ENCODE results near the gene KLF13. TPM values are rescaled to one million over a fixed set of nuclear protein-coding genes. Genes with fewer than 3 reads are reported as not detected.
A peak's percentile ranks its signal among the peaks of the same experiment; 100 is the strongest.

KLF13 gene
- polyA plus RNA-seq, 2 donors = 9.0 to 20.9 TPM

DNA sequence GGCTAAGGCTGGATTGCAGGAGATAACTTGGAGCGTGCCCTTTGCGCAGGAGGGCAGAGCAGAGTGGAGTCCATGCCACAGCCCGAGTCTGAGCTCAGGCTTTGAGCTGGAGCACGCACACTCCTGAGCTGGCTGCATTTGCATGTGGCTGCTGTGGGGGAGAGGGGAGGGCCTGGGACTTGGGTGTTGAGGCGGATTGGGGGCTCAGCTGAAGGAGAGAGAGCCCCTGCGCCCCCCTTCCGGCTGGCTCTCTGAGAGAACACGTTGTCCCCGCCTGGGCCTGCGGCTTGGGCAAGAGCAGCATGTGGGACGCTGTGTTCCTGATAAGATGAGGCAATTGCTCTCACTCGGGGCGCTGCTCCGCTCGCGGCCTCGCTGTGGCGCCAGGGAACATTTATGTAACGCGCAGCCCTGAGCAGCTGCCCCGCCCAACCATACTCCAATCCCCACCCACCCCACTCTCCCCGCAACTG is 39.1 kb downstream of the KLF13 start:
- H3K27me3 ChIP-seq (ENCODE audit: control insufficient read depth in 1 of 2, insufficient read depth in 2 of 2, low read length in 2 of 2) = no peaks in the 10 kb centered on the region
- H3K4me3 ChIP-seq (ENCODE audit: low read depth in 1 of 2, low read length in 2 of 2) = peak overlapping the region; percentile 8 to 22
- H3K4me1 ChIP-seq (ENCODE audit: control insufficient read depth in 2 of 2, insufficient read depth in 2 of 2, low read length in 1 of 2) = peaks cover 20 to 40% of the 10 kb centered on the region in 2 donors
- 11 to 14% methylated on average over 22 of the region's 22 CpGs for WGBS, 2 donors
- no peaks in the 10 kb centered on the region for H3K36me3 ChIP-seq (ENCODE audit: control insufficient read depth in 2 of 2, insufficient read depth in 2 of 2, low read length in 1 of 2)
- H3K27ac ChIP-seq (ENCODE audit: low read depth in 2 of 2, low read length in 1 of 2) = peak overlapping the region; percentile 94
- H3K9me3 ChIP-seq (ENCODE audit: control insufficient read depth in 2 of 2, insufficient read depth in 1 of 2, low read depth in 1 of 2, low read length in 1 of 2) = no peaks in the 10 kb centered on the region

DNA sequence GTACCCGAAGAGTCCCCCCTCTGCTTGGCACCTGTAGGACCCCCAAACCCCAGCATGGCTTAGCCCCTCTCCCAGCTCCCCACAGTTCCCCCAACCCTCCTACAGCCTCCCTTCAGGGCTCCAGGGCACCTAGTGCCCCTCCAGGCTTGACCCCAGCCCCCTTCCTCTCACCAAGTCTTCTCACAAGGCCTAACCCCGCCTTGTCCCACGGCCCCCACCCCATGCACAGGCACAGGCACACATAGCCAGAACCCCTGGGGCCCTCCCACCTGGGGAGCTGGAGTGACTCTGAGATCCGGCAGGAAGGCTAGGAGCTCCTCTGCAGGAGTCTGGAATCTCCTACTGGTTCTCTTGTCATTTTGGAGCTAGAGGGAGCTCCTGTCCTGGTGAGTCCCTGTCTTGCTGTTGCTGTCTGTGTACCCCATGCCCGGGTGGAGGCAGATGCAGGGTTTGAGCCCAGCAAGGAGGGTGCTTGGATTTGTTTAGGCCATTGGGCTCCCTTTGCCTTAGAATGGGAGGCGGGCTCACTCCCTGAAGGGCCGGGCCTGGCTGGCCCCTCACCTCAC is 39.6 kb downstream of the KLF13 start:
- Histone ChIP-seq H3K4me1 (ENCODE audit: control insufficient read depth in 2 of 2, insufficient read depth in 2 of 2, low read length in 1 of 2) (peaks cover 16 to 35% of the 10 kb centered on the region in 2 donors), H3K27me3 (ENCODE audit: control insufficient read depth in 1 of 2, insufficient read depth in 2 of 2, low read length in 2 of 2) (no peaks in the 10 kb centered on the region), H3K27ac (ENCODE audit: low read depth in 2 of 2, low read length in 1 of 2) (peak overlapping the region; percentile 88 to 92), H3K4me3 (ENCODE audit: low read depth in 1 of 2, low read length in 2 of 2) (peak overlapping the region; percentile 8 to 22), H3K36me3 (ENCODE audit: control insufficient read depth in 2 of 2, insufficient read depth in 2 of 2, low read length in 1 of 2) (no peaks in the 10 kb centered on the region), H3K9me3 (ENCODE audit: control insufficient read depth in 2 of 2, insufficient read depth in 1 of 2, low read depth in 1 of 2, low read length in 1 of 2) (no peaks in the 10 kb centered on the region)
- WGBS, 2 donors = 47 to 52% methylated on average over 7 of the region's 7 CpGs

DNA sequence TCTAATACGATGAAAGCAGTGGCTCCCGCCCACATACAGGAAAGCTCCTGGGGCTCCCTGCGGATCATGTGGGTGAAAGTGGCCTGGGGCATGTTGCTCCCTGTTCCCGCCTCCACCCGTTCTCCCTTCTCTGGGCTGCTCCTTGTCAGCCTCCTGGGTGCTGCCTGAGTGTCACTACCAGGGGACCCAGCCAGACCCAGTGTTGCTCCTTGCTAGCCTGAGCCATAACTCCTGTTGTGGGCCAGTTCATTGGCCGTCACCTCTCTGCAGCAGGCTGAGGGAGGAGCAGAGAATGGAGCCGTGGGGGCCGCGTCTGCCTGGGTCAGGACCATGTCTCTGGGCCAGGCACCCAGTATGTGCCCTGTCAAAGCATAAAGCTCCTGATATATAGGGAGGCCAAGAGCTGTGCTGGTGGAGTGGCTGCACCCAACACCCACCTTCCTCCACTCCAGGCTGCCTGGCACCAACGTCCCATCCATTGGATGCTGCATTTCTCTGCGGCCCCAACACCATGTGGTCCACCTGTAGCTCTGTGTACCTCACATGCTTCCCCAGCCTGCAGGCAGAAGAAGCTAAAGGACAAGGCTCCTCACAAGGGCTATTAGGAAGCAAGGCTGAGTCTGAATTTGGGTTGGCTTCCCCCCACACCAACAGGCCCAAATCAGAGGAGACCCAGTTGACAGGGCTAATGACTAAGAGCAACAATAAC is 40.5 kb downstream of the KLF13 start:
- Histone ChIP-seq H3K36me3 (ENCODE audit: control insufficient read depth in 2 of 2, insufficient read depth in 2 of 2, low read length in 1 of 2) (peaks cover 0 to 3% of the 10 kb centered on the region in 2 donors), H3K4me1 (ENCODE audit: control insufficient read depth in 2 of 2, insufficient read depth in 2 of 2, low read length in 1 of 2) (peaks cover 11 to 28% of the 10 kb centered on the region in 2 donors), H3K4me3 (ENCODE audit: low read depth in 1 of 2, low read length in 2 of 2) (no peak overlapping the region), H3K27me3 (ENCODE audit: control insufficient read depth in 1 of 2, insufficient read depth in 2 of 2, low read length in 2 of 2) (no peaks in the 10 kb centered on the region), H3K27ac (ENCODE audit: low read depth in 2 of 2, low read length in 1 of 2) (peak overlapping the region; percentile 88 to 92), H3K9me3 (ENCODE audit: control insufficient read depth in 2 of 2, insufficient read depth in 1 of 2, low read depth in 1 of 2, low read length in 1 of 2) (no peaks in the 10 kb centered on the region)
- WGBS, 2 donors = 65 to 71% methylated on average over 11 of the region's 11 CpGs

DNA sequence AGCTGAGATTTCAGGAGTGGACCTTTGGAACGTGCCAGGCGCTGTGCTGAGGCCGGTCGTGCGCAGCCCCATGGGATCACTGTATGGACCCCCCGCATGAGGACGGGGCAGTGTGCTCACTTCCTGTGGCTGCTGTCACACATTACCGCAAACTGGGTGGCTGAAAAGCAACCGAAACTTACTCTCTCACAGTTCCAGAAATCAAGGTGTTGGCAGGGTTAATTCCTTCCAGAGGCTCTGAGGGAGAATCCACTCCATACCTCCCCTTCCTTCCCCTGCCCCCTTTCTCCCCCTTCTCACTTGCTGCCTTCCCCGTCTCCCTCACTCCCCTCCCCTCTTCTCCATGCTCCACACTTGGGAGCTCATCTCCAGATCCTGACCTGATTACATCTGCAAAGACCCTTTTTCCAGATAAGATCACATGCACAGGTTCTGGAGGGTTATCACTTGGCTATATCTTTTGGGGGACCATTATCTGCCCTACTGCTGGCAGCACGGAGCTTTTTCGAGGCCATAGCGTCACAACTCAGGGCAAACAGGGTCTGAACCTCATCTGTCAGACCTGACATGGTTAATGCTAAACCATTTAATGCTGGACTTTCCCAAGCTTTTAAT is 41.2 kb downstream of the KLF13 start:
- Histone ChIP-seq H3K4me3 (ENCODE audit: low read depth in 1 of 2, low read length in 2 of 2) (no peak overlapping the region), H3K4me1 (ENCODE audit: control insufficient read depth in 2 of 2, insufficient read depth in 2 of 2, low read length in 1 of 2) (peaks cover 11 to 33% of the 10 kb centered on the region in 2 donors), H3K9me3 (ENCODE audit: control insufficient read depth in 2 of 2, insufficient read depth in 1 of 2, low read depth in 1 of 2, low read length in 1 of 2) (no peaks in the 10 kb centered on the region), H3K27ac (ENCODE audit: low read depth in 2 of 2, low read length in 1 of 2) (peak overlapping the region; percentile 88 to 92), H3K36me3 (ENCODE audit: control insufficient read depth in 2 of 2, insufficient read depth in 2 of 2, low read length in 1 of 2) (peaks cover 0 to 8% of the 10 kb centered on the region in 2 donors), H3K27me3 (ENCODE audit: control insufficient read depth in 1 of 2, insufficient read depth in 2 of 2, low read length in 2 of 2) (no peaks in the 10 kb centered on the region)
- WGBS, 2 donors = 69 to 73% methylated on average over 13 of the region's 13 CpGs

DNA sequence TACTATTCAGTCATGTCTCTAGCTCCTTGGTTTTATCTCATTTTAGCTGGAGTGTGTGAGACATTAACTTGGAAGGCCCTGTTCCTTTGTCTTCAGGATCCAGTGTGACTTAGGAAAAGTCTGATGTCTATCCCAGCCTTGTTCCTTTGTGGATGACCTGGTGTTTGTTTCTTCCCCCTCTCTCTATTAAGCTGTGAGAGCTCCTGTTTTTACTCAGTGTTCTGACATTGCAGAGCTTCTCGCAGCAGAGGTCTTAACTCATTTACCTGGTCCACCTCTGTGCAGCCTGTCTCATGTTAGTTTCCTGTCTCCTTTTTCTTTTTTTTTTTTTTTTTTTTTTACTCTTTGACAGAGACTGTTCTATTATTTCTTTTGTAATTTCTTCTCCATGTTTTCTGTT is 43.1 kb downstream of the KLF13 start:
- Histone ChIP-seq H3K27me3 (ENCODE audit: control insufficient read depth in 1 of 2, insufficient read depth in 2 of 2, low read length in 2 of 2) (no peaks in the 10 kb centered on the region), H3K4me1 (ENCODE audit: control insufficient read depth in 2 of 2, insufficient read depth in 2 of 2, low read length in 1 of 2) (peaks cover 11 to 27% of the 10 kb centered on the region in 2 donors), H3K36me3 (ENCODE audit: control insufficient read depth in 2 of 2, insufficient read depth in 2 of 2, low read length in 1 of 2) (peaks cover 0 to 16% of the 10 kb centered on the region in 2 donors), H3K9me3 (ENCODE audit: control insufficient read depth in 2 of 2, insufficient read depth in 1 of 2, low read depth in 1 of 2, low read length in 1 of 2) (no peaks in the 10 kb centered on the region), H3K27ac (ENCODE audit: low read depth in 2 of 2, low read length in 1 of 2) (peak overlapping the region in 1 of 2 donors; percentile 2), H3K4me3 (ENCODE audit: low read depth in 1 of 2, low read length in 2 of 2) (no peak overlapping the region)
- 92 to 95% methylated on average over 1 of the region's 1 CpG for WGBS, 2 donors

DNA sequence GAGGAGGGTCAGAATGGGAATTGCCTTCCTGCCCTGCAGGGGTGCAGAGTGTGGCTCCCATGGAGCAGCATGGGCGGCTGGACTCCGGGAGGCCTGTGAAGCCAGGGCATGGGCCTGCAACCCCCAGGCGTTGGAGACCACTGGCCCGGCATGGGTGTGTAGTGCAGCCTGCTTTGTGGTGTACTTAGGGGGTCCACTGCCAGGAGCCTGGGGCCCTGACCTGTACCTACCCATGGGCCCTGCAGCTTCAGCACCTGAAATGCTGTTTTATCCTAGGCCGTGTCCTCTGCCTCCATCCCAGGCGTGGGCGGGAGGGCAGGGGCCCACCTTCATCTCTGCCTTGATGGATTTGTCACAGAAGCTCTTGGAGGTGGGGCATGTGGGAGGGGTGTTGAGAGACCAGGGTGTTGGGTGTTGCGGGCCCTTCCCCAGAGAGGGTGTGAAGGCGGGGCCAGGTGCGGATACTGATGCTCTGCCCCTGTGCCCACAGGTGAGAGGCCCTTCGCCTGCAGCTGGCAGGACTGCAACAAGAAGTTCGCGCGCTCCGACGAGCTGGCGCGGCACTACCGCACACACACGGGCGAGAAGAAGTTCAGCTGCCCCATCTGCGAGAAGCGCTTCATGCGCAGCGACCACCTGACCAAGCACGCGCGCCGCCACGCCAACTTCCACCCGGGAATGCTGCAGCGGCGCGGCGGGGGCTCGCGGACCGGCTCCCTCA is 45.0 kb downstream of the KLF13 start:
- Histone ChIP-seq H3K9me3 (ENCODE audit: control insufficient read depth in 2 of 2, insufficient read depth in 1 of 2, low read depth in 1 of 2, low read length in 1 of 2) (no peaks in the 10 kb centered on the region), H3K27ac (ENCODE audit: low read depth in 2 of 2, low read length in 1 of 2) (no peak overlapping the region), H3K4me3 (ENCODE audit: low read depth in 1 of 2, low read length in 2 of 2) (no peak overlapping the region), H3K36me3 (ENCODE audit: control insufficient read depth in 2 of 2, insufficient read depth in 2 of 2, low read length in 1 of 2) (peaks cover 0 to 26% of the 10 kb centered on the region in 2 donors), H3K4me1 (ENCODE audit: control insufficient read depth in 2 of 2, insufficient read depth in 2 of 2, low read length in 1 of 2) (peaks cover 5 to 14% of the 10 kb centered on the region in 2 donors), H3K27me3 (ENCODE audit: control insufficient read depth in 1 of 2, insufficient read depth in 2 of 2, low read length in 2 of 2) (no peaks in the 10 kb centered on the region)
- 97 to 98% methylated on average over 33 to 38 of the region's 38 CpGs for WGBS, 2 donors

DNA sequence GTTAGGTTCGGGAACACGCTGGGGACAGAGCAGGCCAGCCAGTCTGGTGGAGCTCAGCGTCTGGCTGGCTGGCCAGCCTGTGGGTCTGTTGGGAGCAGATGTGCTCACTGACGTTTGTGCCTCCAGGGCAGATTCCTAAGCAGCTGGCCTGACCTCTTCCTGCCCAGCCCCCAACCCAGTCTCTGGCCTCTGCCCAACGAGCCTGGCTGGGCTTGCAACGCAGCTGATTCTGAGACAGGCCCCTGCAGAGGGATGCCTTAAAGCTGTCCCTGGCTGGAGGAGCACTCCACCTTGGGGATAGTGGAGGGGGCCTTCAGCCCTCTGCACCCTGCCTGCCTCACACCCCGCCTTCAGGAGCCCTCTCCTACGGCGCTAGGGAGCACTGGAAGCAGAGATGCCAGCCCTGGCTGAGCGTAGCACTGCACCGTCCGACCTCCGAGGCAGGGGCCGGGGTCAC is 46.0 kb downstream of the KLF13 start:
- 52 to 63% methylated on average over 14 of the region's 14 CpGs for WGBS, 2 donors
- Histone ChIP-seq H3K27me3 (ENCODE audit: control insufficient read depth in 1 of 2, insufficient read depth in 2 of 2, low read length in 2 of 2) (no peaks in the 10 kb centered on the region), H3K4me1 (ENCODE audit: control insufficient read depth in 2 of 2, insufficient read depth in 2 of 2, low read length in 1 of 2) (peaks cover 0 to 9% of the 10 kb centered on the region in 2 donors), H3K9me3 (ENCODE audit: control insufficient read depth in 2 of 2, insufficient read depth in 1 of 2, low read depth in 1 of 2, low read length in 1 of 2) (no peaks in the 10 kb centered on the region), H3K27ac (ENCODE audit: low read depth in 2 of 2, low read length in 1 of 2) (no peak overlapping the region), H3K36me3 (ENCODE audit: control insufficient read depth in 2 of 2, insufficient read depth in 2 of 2, low read length in 1 of 2) (peaks cover 0 to 26% of the 10 kb centered on the region in 2 donors), H3K4me3 (ENCODE audit: low read depth in 1 of 2, low read length in 2 of 2) (no peak overlapping the region)

DNA sequence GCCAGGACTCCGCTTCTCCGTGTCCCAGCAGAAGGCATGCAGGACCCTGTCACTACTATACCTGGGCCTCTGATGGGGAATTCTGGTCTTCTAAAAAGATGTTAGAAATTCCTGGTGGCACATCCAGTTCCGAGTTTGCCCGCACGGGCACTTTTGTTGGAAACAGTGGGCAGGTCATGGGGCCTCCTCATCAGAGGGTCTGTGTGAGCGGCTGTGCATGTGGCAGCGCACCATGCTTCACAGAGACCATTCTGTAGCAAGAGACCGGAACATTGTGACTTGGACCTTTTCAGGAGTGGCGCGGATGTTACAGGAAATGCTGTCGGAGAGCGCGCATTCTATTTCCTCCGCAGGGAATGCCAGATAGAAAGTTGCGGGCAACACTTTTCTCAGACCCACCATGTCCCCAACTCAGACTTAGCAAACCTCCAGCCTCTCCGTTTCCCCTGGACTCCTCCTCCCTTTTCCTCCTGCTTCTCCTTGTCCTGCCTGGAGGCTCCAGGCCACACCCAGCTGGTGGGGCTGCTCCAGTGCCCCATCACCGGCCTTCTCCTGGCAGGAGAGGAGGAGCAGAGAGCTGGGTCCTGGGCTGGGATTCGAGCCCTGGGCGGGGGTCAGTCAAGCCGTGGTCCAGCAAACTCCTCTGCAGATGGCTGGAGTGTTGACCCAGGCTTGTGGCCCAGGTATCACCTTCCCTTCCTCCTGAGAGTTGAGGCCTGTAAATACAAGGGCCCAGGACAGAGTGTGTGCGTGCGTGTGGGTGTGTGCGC is 46.6 kb downstream of the KLF13 start:
- Histone ChIP-seq H3K27me3 (ENCODE audit: control insufficient read depth in 1 of 2, insufficient read depth in 2 of 2, low read length in 2 of 2) (no peaks in the 10 kb centered on the region), H3K4me3 (ENCODE audit: low read depth in 1 of 2, low read length in 2 of 2) (no peak overlapping the region), H3K4me1 (ENCODE audit: control insufficient read depth in 2 of 2, insufficient read depth in 2 of 2, low read length in 1 of 2) (peaks cover 0 to 9% of the 10 kb centered on the region in 2 donors), H3K27ac (ENCODE audit: low read depth in 2 of 2, low read length in 1 of 2) (no peak overlapping the region), H3K36me3 (ENCODE audit: control insufficient read depth in 2 of 2, insufficient read depth in 2 of 2, low read length in 1 of 2) (peaks cover 5 to 28% of the 10 kb centered on the region in 2 donors), H3K9me3 (ENCODE audit: control insufficient read depth in 2 of 2, insufficient read depth in 1 of 2, low read depth in 1 of 2, low read length in 1 of 2) (no peaks in the 10 kb centered on the region)
- WGBS, 2 donors = 84 to 86% methylated on average over 23 of the region's 23 CpGs

DNA sequence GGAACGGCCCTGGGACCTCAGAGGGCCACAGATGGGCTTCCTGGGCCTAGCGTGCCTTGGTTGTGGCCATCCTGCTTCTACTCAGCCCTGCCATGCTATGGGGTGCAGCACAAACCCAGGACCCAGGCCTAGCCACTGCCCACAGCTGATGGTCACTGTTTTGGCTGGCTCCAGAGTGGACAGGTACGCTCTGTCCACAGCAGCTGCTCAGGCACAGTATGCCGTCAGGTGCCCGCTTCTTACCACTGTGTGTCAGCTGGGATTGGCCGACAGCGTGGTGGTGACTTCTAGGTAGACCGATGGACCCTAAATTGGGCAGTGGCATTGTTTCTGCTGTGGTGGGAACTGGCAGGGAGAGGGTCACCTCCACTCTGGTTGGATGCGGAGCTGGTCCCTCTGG is 47.3 kb downstream of the KLF13 start:
- peaks cover 8 to 28% of the 10 kb centered on the region in 2 donors for H3K36me3 ChIP-seq (ENCODE audit: control insufficient read depth in 2 of 2, insufficient read depth in 2 of 2, low read length in 1 of 2)
- no peak overlapping the region for H3K4me3 ChIP-seq (ENCODE audit: low read depth in 1 of 2, low read length in 2 of 2)
- H3K4me1 ChIP-seq (ENCODE audit: control insufficient read depth in 2 of 2, insufficient read depth in 2 of 2, low read length in 1 of 2) = peaks cover 0 to 9% of the 10 kb centered on the region in 2 donors
- H3K27ac ChIP-seq (ENCODE audit: low read depth in 2 of 2, low read length in 1 of 2) = peak overlapping the region in 1 of 2 donors; percentile 11
- H3K9me3 ChIP-seq (ENCODE audit: control insufficient read depth in 2 of 2, insufficient read depth in 1 of 2, low read depth in 1 of 2, low read length in 1 of 2) = no peaks in the 10 kb centered on the region
- 91 to 96% methylated on average over 9 of the region's 9 CpGs for WGBS, 2 donors
- H3K27me3 ChIP-seq (ENCODE audit: control insufficient read depth in 1 of 2, insufficient read depth in 2 of 2, low read length in 2 of 2) = no peaks in the 10 kb centered on the region

All from esophagus (tissue), 2 donors.